Measurements from ENCODE around the gene GULP1. TPM values are rescaled to one million over a fixed set of nuclear protein-coding genes. Genes with fewer than 3 reads are reported as not detected.

Gene GULP1
- total RNA-seq, 1 donor from 2014 or later: 29.5 TPM

DNA sequence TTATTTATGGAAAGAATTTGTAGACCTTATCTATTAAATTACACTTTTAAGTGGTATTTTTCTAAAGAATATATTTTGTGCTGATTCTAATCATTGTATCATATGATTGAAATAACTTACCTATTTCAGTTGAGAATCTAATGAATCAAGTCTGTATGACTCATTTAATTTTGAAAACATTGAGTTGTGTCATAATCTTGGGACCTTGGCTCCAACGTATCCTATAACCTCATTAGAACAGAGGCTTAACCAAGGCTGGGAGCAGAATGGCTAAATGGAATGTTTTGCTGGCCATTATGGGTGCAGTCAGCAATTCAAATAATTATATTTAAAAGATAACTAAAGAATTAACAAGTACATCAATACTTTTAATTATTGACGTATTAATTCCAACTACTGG lies 19.6 kb upstream of the GULP1 start:
- Mint-ChIP-seq H3K36me3 (ENCODE audit: low read depth) (peaks cover 2% of the 10 kb centered on the region), H3K27me3 (ENCODE audit: low read depth) (no peaks in the 10 kb centered on the region), H3K4me3 (ENCODE audit: unreplicated experiment) (no peak overlapping the region), H3K27ac (ENCODE audit: unreplicated experiment) (no peak overlapping the region), H3K9me3 (ENCODE audit: low read depth) (peaks cover 9% of the 10 kb centered on the region), H3K4me1 (ENCODE audit: low read depth) (peaks cover 5% of the 10 kb centered on the region)
- DNase-seq (ENCODE audit: low spot score): no peak
- TF ChIP-seq, protein P1, sequence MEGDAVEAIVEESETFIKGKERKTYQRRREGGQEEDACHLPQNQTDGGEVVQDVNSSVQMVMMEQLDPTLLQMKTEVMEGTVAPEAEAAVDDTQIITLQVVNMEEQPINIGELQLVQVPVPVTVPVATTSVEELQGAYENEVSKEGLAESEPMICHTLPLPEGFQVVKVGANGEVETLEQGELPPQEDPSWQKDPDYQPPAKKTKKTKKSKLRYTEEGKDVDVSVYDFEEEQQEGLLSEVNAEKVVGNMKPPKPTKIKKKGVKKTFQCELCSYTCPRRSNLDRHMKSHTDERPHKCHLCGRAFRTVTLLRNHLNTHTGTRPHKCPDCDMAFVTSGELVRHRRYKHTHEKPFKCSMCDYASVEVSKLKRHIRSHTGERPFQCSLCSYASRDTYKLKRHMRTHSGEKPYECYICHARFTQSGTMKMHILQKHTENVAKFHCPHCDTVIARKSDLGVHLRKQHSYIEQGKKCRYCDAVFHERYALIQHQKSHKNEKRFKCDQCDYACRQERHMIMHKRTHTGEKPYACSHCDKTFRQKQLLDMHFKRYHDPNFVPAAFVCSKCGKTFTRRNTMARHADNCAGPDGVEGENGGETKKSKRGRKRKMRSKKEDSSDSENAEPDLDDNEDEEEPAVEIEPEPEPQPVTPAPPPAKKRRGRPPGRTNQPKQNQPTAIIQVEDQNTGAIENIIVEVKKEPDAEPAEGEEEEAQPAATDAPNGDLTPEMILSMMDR (IDR thresholded peaks at IDR 0.05): no peak

DNA sequence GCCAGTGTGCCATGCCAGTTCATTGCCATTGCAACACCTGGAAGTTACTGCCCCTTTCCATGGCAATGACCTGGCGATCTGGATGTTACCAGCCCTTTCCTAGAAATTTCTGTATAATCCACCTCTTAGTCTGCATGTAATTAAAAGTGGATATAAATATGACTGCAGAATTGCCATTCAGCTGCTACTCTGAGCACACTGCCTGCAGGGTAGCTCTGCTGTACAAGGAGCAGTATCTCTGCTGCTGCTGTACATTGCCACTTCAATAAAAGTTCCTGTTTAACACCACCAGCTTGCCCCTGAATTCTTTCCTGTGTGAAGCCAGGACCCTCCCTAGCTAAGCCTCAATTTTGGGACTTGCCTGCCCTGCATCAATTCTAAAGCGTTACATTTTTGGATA lies 17.4 kb upstream of the GULP1 start:
- Mint-ChIP-seq H3K36me3 (ENCODE audit: low read depth) (peaks cover 2% of the 10 kb centered on the region), H3K27ac (ENCODE audit: unreplicated experiment) (no peak overlapping the region), H3K4me3 (ENCODE audit: unreplicated experiment) (no peak overlapping the region), H3K27me3 (ENCODE audit: low read depth) (no peaks in the 10 kb centered on the region), H3K4me1 (ENCODE audit: low read depth) (peaks cover 14% of the 10 kb centered on the region), H3K9me3 (ENCODE audit: low read depth) (peaks cover 9% of the 10 kb centered on the region)
- TF ChIP-seq, protein P1 (IDR thresholded peaks at IDR 0.05): no peak
- DNase-seq (ENCODE audit: low spot score): no peak

DNA sequence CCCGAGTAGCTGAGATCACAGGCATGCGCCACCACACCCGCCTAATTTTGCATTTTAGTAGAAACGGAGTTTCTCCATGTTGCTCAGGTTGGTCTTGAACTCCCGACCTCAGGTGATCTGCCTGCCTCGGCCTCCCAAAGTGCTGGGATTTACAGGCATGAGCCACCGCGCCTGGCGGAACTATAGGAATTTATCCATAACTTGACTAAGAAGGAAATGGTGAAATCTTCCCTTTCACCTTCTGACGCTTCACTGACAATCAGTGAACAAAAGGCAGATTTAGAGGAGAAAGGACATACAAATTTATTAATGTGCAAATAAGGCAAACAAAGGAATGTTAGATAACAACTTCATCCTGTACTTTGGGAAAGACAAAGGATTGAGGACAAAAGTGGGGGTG lies 15.4 kb upstream of the GULP1 start:
- Mint-ChIP-seq H3K27me3 (ENCODE audit: low read depth) (no peaks in the 10 kb centered on the region), H3K9me3 (ENCODE audit: low read depth) (no peaks in the 10 kb centered on the region), H3K4me1 (ENCODE audit: low read depth) (peaks cover 19% of the 10 kb centered on the region), H3K36me3 (ENCODE audit: low read depth) (no peaks in the 10 kb centered on the region), H3K4me3 (ENCODE audit: unreplicated experiment) (no peak overlapping the region), H3K27ac (ENCODE audit: unreplicated experiment) (no peak overlapping the region)
- DNase-seq (ENCODE audit: low spot score): no peak
- TF ChIP-seq, protein P1 (IDR thresholded peaks at IDR 0.05): no peak

DNA sequence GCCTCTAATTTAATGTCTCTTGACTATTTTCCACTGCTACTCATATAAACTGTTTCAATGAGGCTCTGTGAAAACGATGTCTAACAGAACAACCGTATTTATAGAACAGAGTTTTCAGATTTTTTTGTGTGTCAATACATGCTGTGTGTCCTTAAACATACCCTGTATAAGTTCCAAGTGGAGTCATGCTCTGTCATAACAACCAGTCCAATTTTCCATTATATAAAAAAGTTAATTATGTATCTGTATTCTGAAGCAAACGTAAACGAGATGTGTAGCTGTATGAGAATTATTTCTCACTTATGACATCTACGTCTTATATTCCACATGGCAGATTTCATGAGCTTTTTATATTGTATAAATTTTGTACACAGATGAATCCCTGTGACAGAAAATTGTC lies 13.9 kb upstream of the GULP1 start:
- Mint-ChIP-seq H3K4me1 (ENCODE audit: low read depth) (peaks cover 19% of the 10 kb centered on the region), H3K9me3 (ENCODE audit: low read depth) (peaks cover 6% of the 10 kb centered on the region)

DNA sequence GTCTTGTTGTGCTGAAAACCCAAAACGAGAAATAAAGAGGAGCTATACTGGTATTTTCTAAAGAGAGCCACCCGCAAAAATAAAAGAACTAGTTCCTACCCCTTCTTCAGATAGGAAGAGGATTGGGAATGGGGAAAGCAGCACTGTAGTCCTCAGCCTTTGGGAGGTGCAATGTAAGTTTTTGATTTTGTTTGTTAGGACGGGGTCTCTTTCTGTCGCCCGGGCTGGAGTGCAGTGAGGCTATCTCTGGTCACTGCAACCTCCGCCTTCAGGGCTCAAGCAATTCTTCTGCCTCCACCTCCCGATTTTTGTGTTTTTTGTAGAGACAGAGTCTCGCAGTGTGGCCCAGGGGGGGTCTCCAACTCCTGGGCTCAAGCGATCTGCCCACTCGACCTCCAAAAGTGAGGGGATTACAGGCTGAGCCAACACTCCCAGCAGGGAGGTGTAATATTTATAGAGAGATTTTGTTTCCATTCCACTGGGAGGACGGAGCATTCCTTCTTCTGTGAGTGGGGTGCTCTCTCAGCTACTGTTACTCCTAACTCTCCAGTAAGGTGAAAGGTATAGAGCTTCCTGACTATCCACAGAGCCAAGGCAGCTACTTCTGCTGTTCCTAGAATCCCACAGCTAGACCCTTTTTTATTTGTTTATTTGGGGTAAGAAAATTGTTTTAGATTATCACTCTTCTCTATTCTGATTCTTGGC lies 13.1 kb upstream of the GULP1 start:
- Mint-ChIP-seq H3K36me3 (ENCODE audit: low read depth) (peaks cover 6% of the 10 kb centered on the region), H3K27ac (ENCODE audit: unreplicated experiment) (no peak overlapping the region), H3K4me1 (ENCODE audit: low read depth) (peaks cover 19% of the 10 kb centered on the region), H3K9me3 (ENCODE audit: low read depth) (peaks cover 9% of the 10 kb centered on the region), H3K27me3 (ENCODE audit: low read depth) (no peaks in the 10 kb centered on the region), H3K4me3 (ENCODE audit: unreplicated experiment) (peak overlapping the region; percentile 15)
- TF ChIP-seq, protein P1 (IDR thresholded peaks at IDR 0.05): no peak
- DNase-seq (ENCODE audit: low spot score): no peak

More for the DNA sequence above, 13.9 kb upstream of the GULP1 start:
- no peak for DNase-seq (ENCODE audit: low spot score)
- TF ChIP-seq, protein P1 (IDR thresholded peaks at IDR 0.05): no peak
- Mint-ChIP-seq H3K4me3 (ENCODE audit: unreplicated experiment) (no peak overlapping the region), H3K27ac (ENCODE audit: unreplicated experiment) (no peak overlapping the region), H3K36me3 (ENCODE audit: low read depth) (peaks cover 3% of the 10 kb centered on the region), H3K27me3 (ENCODE audit: low read depth) (no peaks in the 10 kb centered on the region)

Data from chondrocyte (in vitro differentiated cells).